ENCODE data around the gene UBE2D2.

The UBE2D2 gene

GRCh38 chr5:139654464-139654863, 93.3 kb downstream of the UBE2D2 start:
- no peak for TF ChIP-seq TAF1 (IDR thresholded peaks at IDR 0.05; ENCODE audit: low read depth)
- TF ChIP-seq NFIC (IDR thresholded peaks at IDR 0.05), result no peak
- TF ChIP-seq CEBPB (IDR thresholded peaks at IDR 0.05), result no peak
- no peak for TF ChIP-seq REST (IDR thresholded peaks at IDR 0.05; ENCODE audit: low read depth)
- no peak for TF ChIP-seq FOXM1 (IDR thresholded peaks at IDR 0.05; ENCODE audit: borderline replicate concordance, low read depth)
- TF ChIP-seq MAX (IDR thresholded peaks at IDR 0.05), result no peak
- no peak for TF ChIP-seq RAD21 (IDR thresholded peaks at IDR 0.05; ENCODE audit: low read depth)
- TF ChIP-seq CREB1 (IDR thresholded peaks at IDR 0.05; ENCODE audit: low read depth), result no peak
- TF ChIP-seq EP300 (IDR thresholded peaks at IDR 0.05; ENCODE audit: borderline replicate concordance), result no peak
- TF ChIP-seq TEAD4 (IDR thresholded peaks at IDR 0.05), result no peak
- TF ChIP-seq TCF12 (IDR thresholded peaks at IDR 0.05; ENCODE audit: low read depth), result no peak
- no peak for TF ChIP-seq YY1 (IDR thresholded peaks at IDR 0.05; ENCODE audit: low read depth)

GRCh38 chr5:139654871-139655491, 93.8 kb downstream of the UBE2D2 start:
- TF ChIP-seq REST (IDR thresholded peaks at IDR 0.05; ENCODE audit: low read depth) (no peak), CEBPB (IDR thresholded peaks at IDR 0.05) (no peak), USF1 (IDR thresholded peaks at IDR 0.05) (no peak), TCF12 (IDR thresholded peaks at IDR 0.05; ENCODE audit: low read depth) (no peak), RAD21 (IDR thresholded peaks at IDR 0.05; ENCODE audit: low read depth) (no peak), CREB1 (IDR thresholded peaks at IDR 0.05; ENCODE audit: low read depth) (no peak), FOXM1 (IDR thresholded peaks at IDR 0.05; ENCODE audit: borderline replicate concordance, low read depth) (no peak), EGR1 (IDR thresholded peaks at IDR 0.05) (no peak), ZBTB7A (IDR thresholded peaks at IDR 0.05; ENCODE audit: low read depth) (no peak), EP300 (IDR thresholded peaks at IDR 0.05; ENCODE audit: borderline replicate concordance) (no peak), NFIC (IDR thresholded peaks at IDR 0.05) (no peak), YY1 (IDR thresholded peaks at IDR 0.05; ENCODE audit: low read depth) (no peak), TEAD4 (IDR thresholded peaks at IDR 0.05) (no peak), TAF1 (IDR thresholded peaks at IDR 0.05; ENCODE audit: low read depth) (no peak), MAX (IDR thresholded peaks at IDR 0.05) (no peak)

GRCh38 chr5:139655727-139656271, 94.7 kb downstream of the UBE2D2 start:
- TF ChIP-seq TCF12 (IDR thresholded peaks at IDR 0.05; ENCODE audit: low read depth) (peak; percentile 90), EP300 (IDR thresholded peaks at IDR 0.05; ENCODE audit: borderline replicate concordance) (peak; percentile 67), TEAD4 (IDR thresholded peaks at IDR 0.05) (peak; percentile 83), CEBPB (IDR thresholded peaks at IDR 0.05) (no peak), CREB1 (IDR thresholded peaks at IDR 0.05; ENCODE audit: low read depth) (no peak), EGR1 (IDR thresholded peaks at IDR 0.05) (no peak), TAF1 (IDR thresholded peaks at IDR 0.05; ENCODE audit: low read depth) (no peak), NFIC (IDR thresholded peaks at IDR 0.05) (peak; percentile 66), MAX (IDR thresholded peaks at IDR 0.05) (peak; percentile 16; the same call in 1 of the 2 replicates), RAD21 (IDR thresholded peaks at IDR 0.05; ENCODE audit: low read depth) (no peak), FOXM1 (IDR thresholded peaks at IDR 0.05; ENCODE audit: borderline replicate concordance, low read depth) (peak; percentile 38; the same call in 1 of the 2 replicates), REST (IDR thresholded peaks at IDR 0.05; ENCODE audit: low read depth) (no peak), ZBTB7A (IDR thresholded peaks at IDR 0.05; ENCODE audit: low read depth) (no peak), USF1 (IDR thresholded peaks at IDR 0.05) (no peak)
